Activated CD4-positive, alpha-beta T cell treated with anti-CD3 and anti-CD28 coated beads for 4 hours (primary cell): ENCODE data around the gene P3H4.

Experiments
- DNase-seq, 2 donors: peaks; one replicate each; pipeline ENCODE4 v3.0.0-alpha.2; 2020

P3H4 gene

DNA sequence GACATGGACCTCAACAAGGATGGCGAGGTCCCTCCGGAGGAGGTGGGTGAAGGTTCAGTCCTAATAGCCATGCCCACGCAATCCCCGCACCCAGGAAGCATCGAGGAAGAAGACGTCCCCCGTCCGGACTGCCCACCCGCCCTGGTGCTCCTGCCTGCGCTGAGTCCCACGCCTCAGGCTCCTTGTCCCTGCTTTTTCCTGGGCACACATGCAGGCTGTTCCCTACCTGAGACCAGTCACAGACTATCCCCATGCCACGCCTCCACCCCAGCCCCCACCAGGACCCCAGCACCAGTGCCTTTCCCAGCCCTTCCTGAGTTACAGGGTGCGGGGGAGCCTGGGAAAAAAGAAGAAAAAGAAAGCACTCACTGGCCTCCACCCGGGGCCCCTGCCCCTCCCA is 10.0 kb upstream of the P3H4 start:
- no peak for DNase-seq

DNA sequence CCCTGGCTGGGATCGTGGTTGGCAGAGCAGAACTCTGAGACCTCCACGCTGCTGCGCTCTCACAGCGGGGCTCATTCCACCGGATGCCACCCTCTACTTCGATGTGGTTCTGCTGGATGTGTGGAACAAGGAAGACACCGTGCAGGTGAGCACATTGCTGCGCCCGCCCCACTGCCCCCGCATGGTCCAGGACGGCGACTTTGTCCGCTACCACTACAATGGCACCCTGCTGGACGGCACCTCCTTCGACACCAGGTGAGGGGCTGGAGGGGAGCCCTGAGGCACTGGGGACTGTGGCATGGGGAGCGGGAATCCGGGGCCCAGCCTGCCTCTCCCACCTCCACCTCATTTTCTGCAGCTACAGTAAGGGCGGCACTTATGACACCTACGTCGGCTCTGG is 6.3 kb upstream of the P3H4 start:
- no peak for DNase-seq

DNA sequence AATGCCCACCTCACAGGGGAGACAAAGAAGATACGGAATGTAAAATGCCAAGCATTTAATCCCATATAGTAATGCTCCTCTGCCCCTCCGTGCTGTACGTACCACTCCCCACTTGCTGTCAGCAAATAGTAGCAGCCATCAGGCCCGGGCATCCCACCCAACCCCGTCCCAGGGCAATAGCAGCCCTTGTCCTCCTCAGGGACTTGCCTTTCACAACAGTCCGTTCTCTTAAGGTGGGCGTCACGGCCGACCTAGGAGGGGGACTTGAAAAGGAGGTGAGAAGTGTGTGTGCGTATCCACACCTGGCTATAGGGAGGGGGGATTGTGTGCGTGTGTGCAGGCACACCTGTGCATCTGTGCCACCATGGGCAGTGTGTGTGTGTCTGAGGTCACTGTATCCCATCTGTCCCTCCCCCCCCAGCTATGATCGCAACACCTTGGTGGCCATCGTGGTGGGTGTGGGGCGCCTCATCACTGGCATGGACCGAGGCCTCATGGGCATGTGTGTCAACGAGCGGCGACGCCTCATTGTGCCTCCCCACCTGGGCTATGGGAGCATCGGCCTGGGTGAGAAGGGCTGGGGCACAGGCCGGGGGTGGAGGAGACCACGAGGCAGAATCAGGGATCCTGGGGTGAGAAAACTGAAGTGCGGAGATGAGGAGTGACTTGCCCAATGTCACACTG is 5.0 kb upstream of the P3H4 start:
- DNase-seq: no peak

DNA sequence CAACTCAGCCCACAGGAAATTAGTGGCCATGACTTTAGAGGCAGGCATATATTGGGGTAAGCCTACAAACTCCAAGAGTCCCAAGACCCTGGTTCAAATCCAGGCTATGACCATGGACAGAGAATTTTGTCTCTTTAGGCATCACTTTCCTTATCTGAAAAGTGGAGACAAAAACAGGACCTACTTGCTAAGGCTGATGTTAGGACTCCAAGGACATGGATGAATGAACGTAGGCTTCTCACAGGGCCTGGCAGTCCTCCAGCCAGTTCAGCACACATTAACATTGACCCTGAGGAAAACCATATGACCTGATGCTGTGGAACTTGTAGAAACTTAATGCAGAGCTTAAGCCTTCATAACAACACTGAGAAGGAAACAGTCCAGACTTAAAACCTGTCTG is 2.4 kb upstream of the P3H4 start:
- DNase-seq: no peak

DNA sequence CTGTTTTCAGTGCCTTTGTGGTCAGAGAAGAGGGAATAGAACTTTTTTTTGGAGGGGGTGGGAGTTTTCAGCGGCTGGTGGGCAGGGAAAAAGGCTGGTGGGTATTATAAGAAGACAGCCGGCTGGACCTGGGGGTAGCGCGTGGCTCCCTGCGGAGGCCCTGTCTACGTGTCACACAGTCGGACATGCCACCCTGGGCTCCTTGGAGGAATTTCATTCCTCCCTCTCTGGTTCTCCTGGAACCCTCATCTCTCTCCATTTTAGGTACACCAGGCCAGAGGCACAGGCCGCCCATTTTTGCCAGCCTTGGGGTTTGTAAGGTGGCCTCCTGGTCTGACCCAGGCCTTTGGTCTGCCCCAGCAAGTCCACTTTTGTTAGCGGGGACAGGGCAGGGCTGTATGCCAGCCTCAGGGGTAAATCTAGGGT is 2.0 kb upstream of the P3H4 start:
- DNase-seq: no peak

DNA sequence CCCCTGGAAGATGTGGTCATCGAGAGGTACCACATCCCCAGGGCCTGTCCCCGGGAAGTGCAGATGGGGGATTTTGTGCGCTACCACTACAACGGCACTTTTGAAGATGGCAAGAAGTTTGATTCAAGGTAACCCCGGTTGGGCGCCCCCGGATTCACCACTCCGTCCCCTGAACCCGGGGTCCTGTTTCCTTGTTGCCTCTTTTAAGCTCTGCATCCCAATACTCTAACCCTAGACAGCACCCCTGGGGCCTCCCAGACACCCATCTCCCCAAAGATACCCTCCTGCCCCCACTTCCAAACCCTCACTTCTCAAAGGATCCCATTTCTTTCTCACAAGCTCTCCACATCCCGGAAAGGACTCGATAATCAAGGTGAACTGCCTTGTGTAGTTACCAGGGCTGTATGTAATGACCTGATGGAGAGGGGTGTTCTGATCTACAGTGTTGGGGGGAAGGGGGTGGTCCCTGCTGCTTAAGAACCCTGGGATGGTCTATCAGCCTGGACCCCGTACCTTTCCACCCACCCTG is 1.5 kb upstream of the P3H4 start:
- DNase-seq: no peak

DNA sequence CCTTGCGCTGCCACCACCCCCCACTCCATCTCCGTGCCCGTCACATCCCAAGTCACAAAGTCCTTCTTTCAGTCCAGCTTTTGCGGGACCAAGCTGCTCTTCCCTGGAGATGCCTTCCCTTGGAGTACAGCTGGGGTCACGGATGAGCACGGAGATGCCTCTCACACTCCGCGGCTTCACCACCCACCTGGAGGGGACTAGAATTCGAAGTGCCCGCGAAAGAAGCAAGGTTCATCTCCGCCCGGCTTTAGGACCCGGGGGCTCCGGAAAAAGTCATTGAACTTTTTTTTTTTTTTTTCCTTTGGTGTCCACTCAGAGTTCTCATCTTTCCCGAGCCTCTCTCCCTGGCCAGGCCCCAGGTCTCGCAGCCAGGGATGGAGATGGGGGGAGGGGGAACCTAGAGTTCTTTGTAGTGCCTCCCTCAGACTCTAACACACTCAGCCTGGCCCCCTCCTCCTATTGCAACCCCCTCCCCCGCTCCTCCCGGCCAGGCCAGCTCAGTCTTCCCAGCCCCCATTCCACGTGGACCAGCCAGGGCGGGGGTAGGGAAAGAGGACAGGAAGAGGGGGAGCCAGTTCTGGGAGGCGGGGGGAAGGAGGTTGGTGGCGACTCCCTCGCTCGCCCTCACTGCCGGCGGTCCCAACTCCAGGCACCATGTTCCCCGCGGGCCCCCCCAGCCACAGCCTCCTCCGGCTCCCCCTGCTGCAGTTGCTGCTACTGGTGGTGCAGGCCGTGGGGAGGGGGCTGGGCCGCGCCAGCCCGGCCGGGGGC is 817 bp upstream of the P3H4 start, which contains the start of gene FKBP10:
Gene FKBP10 (plus strand): TSS at position 624 of the 771 bp plus-strand sequence. CDS start 31 bp downstream, at position 655.
- DNase-seq: peak; percentile 20 to 38

DNA sequence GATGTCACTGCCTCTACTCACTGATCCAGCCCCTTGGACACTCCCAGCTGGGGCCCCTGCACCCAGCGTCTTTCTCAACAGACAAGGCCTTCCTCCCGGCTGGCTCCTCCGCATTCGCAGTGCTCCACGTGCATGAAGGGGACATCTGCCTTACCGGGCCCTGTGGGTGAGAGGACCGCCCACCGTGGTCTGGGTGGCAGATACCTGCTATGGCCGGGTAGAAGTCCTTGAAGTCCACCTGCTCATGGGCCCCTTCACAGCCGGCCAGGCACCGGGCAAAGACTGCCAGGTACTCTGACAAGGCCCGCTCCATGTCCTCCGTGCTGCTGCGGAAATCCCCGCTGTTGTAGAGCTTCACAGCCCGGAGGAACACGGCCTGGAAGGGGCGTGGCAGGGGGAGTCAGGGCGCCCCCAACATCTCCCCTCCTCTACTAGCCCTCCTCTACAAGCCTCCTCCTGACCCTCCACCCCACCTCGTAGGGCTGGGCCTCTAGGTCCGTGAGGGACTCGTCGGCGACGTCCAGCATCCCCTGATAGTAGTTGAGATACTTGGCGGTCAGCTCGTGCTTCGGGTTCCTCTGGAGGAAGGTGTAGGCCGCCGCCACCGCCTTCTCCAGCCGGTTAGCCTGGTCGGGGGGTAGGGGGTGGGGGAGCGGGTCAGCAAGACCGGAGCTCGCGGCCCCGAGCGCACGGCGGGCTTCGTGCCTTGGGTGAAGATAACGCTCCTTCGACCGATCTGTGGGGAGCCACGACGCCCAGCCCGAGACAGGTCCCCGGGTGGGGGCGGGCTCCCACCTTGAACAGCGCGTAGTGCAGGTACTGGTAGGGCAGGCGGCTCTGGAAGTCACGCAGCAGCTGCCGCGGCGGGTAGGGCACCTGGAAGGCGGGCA is 845 bp downstream of the P3H4 start:
- DNase-seq: no peak

DNA sequence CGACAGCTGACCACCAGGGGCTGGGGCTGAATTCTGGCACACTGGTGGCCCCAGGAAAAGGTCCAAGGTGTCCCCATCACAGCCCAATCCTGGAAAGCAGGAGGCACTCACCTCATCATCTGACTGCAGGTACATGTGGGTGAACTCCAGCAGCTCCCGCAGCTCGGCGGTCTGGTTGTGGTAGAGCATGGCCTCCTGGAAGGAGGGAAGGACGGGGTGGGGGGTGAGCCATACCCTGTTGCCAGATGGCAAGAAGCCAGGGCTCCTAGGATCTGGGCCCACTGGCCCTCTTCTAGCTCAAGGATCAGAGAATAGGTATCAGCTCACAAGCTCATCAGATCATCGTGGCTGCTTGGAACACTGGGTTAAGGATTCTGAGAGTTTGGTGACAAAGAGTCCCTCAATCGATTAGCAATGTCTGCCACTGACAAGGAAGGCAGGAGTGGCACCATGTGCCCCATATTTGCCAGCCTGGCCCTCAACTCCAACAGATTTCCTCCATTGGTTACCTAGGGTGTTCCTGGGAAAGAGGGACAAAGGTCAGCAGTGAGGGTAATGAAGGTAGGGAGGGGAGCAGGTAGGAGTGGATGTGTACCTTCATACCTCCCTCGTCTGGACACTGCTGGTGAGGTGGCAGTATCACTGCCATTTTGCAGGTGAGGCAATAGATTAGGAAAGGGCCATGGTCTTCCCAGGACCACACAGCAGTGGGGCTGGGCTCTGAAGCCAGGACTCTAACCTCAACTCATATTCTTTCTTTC is 4.9 kb downstream of the P3H4 start:
- DNase-seq: no peak

DNA sequence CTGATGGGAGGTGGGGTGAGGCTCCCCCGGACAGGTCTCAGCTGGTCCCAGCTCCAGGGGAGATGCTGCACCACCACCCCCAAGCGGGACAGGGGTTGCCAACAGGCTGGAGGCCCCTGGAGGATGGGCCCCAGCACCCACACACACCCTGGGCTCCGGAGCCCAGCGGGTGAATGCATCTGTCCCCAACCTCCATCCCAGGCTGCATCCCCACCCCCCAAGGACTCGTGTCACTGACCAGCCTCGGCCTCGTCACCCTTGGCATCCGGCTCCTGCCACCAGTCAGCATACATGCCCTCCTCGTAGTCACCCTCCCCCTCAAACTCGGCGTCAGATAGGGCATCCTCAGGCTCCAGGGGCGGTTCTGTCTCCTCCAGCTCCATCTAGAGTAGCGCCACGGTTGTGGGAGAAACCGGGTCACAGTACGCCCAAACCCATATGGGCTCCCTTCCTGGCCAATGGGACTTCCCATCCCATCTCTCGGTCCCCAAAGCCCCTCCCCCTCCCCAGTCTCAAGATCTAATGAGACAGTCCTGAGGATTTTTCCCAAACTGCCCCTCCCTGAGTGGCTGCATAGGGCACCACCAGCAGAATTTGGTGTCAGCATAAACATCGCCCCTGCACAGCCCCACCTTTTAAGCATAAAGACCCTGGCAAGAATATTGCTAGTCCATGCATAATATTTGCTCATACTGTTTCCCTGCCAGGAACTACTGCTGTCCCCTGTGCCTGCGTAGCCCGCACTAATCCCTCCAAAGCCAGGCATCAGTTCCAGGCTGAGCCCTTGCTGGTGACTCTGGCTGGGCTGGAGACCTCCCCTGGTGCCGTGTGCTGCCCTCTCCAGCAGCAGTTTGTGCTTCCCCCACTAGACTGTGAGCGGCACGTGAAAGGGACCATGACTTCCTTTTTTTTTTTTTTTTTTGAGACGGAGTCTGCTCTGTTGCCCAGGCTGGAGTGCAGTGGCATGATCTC is 8.4 kb downstream of the P3H4 start:
- DNase-seq: no peak

DNA sequence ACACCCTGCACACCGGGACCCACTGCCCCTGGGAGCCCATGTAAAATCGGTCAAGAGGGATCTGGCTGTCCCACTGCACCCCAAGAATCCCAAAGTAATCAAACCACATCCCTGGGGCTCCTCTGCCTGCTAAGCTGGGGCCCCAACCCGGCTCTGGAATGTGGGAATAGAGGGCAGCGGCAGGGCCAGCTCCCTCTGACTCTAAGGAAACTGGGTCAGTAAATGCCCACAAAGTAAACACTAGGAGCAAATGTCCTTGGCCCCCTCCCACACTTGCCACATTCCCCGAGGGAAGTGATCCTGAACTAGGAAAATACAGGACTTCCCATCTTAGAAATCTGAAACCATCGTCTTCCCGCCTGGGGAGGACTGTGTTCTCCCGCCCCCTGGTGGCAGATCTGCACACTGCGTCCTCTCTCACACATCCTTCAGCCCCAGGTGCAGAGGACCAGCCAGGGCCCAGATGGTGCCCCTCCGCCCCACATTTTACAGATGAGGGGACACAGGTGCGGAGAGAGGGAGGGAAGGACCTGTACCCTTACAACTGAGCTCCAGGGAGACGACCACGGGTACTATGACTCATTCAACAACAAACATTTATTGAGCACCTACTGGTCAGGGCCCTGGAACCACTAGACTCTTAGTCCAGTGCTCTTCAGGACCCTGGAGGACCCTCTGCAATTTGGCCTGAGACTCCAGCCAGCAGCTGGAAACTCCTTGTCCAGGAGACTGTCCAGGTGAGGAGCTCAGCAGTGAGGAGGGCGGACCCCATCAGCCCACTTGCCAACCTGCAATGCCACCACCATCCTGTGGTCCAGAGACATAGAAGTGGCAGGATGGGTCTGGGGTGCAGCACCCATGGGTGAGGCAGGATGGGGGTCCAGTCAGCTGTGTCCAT is 10.1 kb downstream of the P3H4 start:
- peak; percentile 70 to 77 for DNase-seq

DNA sequence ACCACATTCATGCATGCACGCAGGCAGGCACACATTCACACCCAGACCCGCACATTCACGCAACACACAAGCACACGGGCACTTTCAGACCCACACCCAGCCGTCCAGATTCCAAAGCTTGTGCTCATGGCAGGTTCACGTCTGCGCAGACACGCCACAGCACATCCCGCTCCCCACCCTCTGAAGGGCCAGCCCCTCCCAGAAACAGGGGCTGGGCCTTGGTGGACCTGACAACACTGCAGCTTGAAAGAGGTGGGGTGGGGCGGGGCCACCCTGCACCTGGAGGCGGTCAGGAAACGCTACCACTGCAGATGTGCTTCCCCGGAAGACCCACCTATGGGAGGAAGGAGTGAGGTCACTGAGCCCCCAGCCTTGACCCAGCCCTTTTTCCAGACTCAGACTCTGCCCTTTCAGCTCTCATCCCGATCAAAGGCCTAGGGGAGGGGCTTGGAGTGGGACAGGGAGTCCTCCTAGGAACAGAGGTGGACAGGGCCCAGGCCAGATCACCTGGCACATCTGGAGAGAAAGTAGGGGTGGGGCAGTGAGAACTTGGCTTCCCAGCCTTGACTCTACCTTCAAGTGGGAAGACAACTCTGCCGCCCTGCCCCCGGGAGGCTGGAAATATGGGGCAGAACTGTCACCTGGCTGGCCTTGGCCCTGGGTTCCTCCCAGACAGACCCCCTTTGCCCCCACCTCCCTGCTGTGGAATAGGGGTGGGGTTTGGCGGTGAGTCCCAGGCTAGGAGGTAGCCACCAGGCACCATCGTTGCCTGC is 11.0 kb downstream of the P3H4 start:
- no peak for DNase-seq

DNA sequence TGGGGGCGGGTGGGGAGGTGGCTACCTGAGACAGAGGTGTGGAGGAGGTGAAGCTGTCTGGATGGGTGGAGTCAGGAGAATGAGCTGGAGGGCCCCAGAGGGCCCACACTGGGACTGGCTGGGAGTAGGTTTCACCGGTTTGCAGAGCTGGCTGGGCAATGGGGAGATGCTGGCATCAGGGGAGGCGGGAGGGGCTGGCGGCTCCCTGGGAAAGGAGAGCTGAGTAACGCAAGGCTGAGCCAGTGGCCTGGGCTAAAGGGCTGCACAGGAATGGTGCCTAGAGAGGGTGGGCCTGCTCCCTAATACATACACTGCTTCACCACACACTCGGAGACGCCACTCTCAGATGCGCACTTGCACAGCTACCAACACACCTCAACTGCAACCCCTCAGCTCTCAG is 12.4 kb downstream of the P3H4 start:
- no peak for DNase-seq

DNA sequence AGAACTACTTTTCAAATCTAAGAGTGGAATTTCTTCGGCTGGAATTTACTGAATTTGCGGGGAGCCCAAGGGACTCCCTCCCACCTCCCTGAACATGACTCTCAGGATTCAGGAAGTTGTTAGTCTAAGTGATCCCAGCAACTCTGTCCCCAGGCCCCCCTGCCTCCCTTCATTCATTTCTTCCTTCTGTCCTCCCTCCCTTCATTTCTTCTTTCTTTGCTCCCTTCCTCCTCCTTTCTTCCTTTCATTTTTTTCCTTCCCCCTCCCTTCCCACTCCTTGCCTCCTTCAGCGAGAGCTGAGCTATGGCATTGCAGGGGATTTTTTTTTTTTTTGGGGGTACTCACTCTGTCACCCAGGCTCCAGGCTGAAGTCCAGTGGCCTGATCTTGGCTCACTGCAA is 14.4 kb downstream of the P3H4 start:
- no peak for DNase-seq

DNA sequence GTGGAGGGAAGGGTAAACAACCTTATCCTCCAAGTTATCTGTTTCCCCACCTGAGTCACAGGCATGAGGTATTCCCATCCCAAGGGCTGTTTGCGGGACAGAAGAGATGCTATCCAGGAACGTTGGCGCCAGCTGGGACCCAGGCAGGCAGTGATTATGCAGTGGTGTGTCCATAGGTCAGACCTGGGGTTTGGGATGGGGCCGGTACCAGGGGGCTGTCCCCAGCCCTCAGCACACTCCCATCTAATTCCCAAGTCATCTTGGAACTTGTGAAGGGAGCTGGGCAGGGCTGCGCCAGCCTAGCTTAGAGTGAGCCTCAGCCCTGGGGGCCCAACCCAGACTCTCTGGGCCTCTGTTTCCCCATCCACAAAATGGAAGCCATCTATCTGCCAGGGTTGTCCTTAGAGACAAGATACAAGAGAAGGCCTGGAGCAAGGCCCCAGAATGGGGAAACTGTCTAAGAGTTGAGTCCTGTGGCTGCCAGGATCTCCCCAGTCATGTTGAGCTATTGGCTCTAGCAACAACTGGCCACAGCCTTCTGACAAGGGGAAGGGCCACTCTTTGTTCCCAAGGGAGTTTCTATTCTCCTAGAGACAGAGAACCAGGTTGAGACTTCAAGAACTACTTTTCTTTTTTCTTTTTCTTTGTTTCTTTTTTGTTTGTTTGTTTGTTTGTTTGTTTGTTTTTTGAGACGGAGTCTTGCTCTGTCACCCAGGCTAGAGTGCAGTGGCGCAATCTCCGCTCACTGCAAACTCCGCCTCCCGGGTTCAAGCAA is 15.4 kb downstream of the P3H4 start:
- no peak for DNase-seq

DNA sequence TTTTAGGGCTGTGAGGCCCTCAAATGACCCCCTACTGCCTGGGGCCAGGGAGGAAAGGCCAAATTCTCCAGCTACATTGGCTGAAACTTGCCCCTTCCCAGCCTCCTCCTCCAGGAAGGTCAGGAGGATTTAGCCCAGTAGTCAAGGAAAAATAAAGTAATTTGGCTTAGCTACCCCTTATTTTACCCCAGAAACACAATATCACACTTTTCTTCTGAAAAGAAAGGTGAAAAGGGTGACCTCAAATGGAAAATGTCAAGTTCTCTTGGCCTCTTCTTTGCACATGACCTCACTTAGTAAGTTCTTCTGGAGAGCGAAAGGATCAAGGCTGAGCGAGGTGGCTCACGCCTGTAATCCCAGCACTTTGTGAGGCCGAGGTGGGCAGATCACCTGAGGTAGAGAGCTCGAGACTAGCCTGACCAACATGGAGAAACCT is 17.2 kb downstream of the P3H4 start:
- no peak for DNase-seq

DNA sequence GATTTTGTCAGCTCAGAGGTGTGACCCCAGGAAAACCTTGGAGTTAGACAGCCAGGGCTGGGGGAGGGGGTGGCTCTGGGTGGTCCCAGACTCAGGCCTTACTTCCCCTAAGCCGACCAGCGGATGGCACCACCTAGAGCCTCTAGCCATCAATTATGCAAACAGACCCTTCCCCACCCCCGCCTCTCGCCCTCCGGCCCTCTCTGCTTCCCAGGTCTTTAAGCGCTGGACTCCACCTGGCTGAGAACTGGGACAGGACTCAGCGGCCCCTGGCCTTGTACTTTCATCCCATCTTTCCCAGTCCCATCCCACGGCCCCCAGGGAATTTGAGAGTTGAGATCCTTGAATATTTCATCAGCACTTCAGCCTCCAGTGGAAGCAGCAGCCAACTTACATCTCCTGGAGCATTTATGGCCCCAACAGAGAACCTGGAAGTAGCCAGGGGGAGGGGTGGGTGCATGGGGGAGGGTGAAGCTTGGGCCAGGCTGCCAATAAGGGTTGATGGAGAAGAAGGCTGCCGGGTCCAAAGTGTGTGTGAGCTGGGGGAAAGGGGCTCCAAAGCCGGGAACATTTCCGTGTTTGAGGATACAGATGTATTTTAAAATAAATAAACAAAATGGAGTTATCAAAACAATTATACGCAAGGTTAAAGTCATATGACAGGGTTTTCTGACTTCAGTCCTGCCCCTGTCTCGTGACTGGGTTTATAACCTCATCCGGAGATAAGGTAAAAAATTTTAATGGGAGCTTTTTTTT is 17.8 kb downstream of the P3H4 start:
- no peak for DNase-seq
